ENCODE measurements around the gene HDAC11.

DNA sequence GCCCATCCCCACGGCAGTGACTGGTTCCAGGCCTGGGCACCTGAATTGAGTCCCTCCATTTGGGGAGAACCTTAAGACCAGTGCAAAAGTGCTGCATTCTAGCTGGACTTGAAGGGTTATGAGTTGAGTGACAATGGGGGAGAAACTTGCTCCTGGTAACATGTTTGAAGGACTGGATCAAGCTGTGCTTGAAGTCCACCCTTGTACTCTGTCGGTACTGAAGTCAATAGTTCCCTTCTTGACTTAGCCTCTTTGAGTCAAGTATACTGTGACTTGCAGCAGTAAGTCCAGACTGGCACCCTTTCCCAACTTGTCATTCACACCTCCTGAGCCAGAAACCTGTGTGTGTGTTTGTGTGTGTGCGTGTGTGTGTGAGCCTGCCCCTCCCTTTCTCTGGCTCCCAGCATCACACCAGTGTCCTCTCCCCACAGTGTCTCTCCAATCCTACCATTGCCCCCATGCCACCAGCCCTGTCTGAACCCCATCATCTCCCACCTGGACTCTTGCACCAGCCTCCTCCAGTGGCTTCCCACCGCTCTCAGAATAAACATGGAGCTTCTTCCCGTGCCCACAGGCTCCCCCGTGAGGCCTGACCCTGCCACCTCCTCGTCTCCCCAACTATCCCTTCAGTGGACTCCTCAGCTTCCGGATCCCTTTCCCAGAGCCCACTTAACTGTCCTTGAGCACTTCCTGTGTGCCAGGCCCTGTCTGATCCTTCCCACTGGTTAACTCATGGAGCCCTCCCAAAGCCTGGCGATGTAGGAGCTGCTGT lies 58.6 kb downstream of the HDAC11 start:
- TF ChIP-seq EZH2phosphoT487 (IDR thresholded peaks at IDR 0.05; ENCODE audit: insufficient read depth, low read depth), result no peak
- no peak for TF ChIP-seq EZH2 (IDR thresholded peaks at IDR 0.05; ENCODE audit: insufficient read depth, poor library complexity, severe bottlenecking)

Measured in GM23248 (cell line).